22Rv1 (cell line): Measurements from ENCODE around the gene TRIM2.
"Not testable (repeated sequence)": the region's sequence is repeated elsewhere in the genome, so short reads cannot be mapped to it uniquely, and the experiment has no call there.

ENCODE experiments used
- H3K27ac ChIP-seq: fragments of 450-650 bp; 2 replicates; pipeline ENCODE4 v1.5.1; 2017
- CTCF ChIP-seq: fragments of 450-650 bp; IDR thresholded peaks from 2 replicates; pipeline ENCODE4 v1.5.1; 2017; ENCODE audit warnings: mild to moderate bottlenecking
- ZFX ChIP-seq: fragments of 450-650 bp; IDR thresholded peaks from 2 replicates; pipeline ENCODE4 v1.6.1; 2017; ENCODE audit warnings: antibody characterized with exemption, borderline replicate concordance

The TRIM2 gene

GRCh38 chr4:153189016-153189801, 15.0 kb upstream of the TRIM2 start:
- no peak overlapping the region for H3K27ac ChIP-seq

GRCh38 chr4:153191795-153192363, 12.4 kb upstream of the TRIM2 start:
- no peak overlapping the region for H3K27ac ChIP-seq
- no peak for TF ChIP-seq ZFX
- no peak for TF ChIP-seq CTCF

More at GRCh38 chr4:153189016-153189801, 15.0 kb upstream of the TRIM2 start:
- no peak for TF ChIP-seq ZFX
- no peak for TF ChIP-seq CTCF

- no peak overlapping the region for H3K27ac ChIP-seq
- TF ChIP-seq ZFX: no peak
- no peak for TF ChIP-seq CTCF
Measured at GRCh38 chr4:153197301-153197700, 6.9 kb upstream of the TRIM2 start.

GRCh38 chr4:153198719-153199118, 5.5 kb upstream of the TRIM2 start:
- no peak overlapping the region for H3K27ac ChIP-seq

GRCh38 chr4:153203746-153204145, 497 bp upstream of the TRIM2 start:
- H3K27ac ChIP-seq: not testable (repeated sequence)

More at GRCh38 chr4:153198719-153199118, 5.5 kb upstream of the TRIM2 start:
- TF ChIP-seq CTCF (no peak), ZFX (no peak)

GRCh38 chr4:153204728-153205648, 745 bp downstream of the TRIM2 start:
- TF ChIP-seq CTCF (no peak), ZFX (no peak)
- H3K27ac ChIP-seq: no peak overlapping the region

- TF ChIP-seq CTCF (no peak), ZFX (no peak)
- no peak overlapping the region for H3K27ac ChIP-seq
Measured at GRCh38 chr4:153205757-153206156, 1.5 kb downstream of the TRIM2 start.
